HL-60 (cell line): ENCODE data around the gene SCN1B.

Experiments
- DNase-seq, 2 experiments: peaks; one replicate each; pipeline ENCODE4 v3.0.0-alpha.2; 2010 to 2020; ENCODE audit warnings: low read depth in 1 of 2, low spot score in 1 of 2
- H3K27ac ChIP-seq: fragments of 250-450 bp; sonication (Bioruptor Pico); replicated peaks from 2 replicates; pipeline ENCODE4 v1.5.1; 2020; ENCODE audit warnings: mild to moderate bottlenecking, moderate library complexity
- H3K27me3 ChIP-seq: fragments of 250-450 bp; sonication (Bioruptor Pico); 2 replicates; pipeline ENCODE4 v1.5.1; 2021; ENCODE audit warnings: mild to moderate bottlenecking, moderate library complexity; ENCODE audit not compliant: insufficient read depth, poor library complexity, severe bottlenecking
- H3K4me3 ChIP-seq: replicated peaks from 2 replicates; pipeline ENCODE4 v1.5.1; 2011; ENCODE audit warnings: mild to moderate bottlenecking, control low read depth, low read length; ENCODE audit not compliant: insufficient read depth
- GABPA ChIP-seq: IDR thresholded peaks from 2 replicates; pipeline ENCODE4 v1.6.1; 2012; ENCODE audit warnings: low read depth
- POLR2AphosphoS5 ChIP-seq: IDR thresholded peaks from 2 replicates; pipeline ENCODE4 v1.6.1; 2012; ENCODE audit warnings: low read depth
- SPI1 ChIP-seq: IDR thresholded peaks from 2 replicates; pipeline ENCODE4 v1.6.1; 2012; ENCODE audit warnings: low read depth, mild to moderate bottlenecking, borderline replicate concordance
- TF ChIP-seq, protein P1 (sequence below): IDR thresholded peaks from one replicate; pipeline ENCODE4 v1.5.1; 2011; ENCODE audit warnings: low read length, control low read depth, inconsistent platforms; ENCODE audit not compliant: insufficient read depth
- TF ChIP-seq, protein P2 (sequence below): IDR thresholded peaks from 2 replicates; pipeline ENCODE4 v1.6.1; 2012; ENCODE audit warnings: low read depth; ENCODE audit not compliant: insufficient replicate concordance

Gene SCN1B

DNA sequence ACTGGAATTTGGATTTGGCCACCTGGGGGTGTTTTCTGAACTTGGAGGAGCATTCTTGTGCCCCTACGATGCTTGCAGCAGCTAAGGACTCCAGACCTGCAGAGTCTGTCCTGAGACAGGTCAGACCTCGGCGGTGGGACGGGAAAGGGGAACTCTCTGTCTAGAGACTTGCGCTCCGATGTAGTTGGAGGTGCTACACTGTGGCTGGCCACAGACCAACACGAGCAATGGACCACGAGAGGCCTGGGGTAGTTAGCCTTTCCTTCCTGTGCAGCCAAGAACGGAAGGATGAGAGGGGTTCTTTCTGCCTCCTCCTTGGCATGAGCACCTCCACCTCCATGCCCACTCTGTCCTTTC lies 36.0 kb upstream of the SCN1B start:
- no peak for DNase-seq
- no peak overlapping the region for H3K4me3 ChIP-seq
- no peak overlapping the region for H3K27ac ChIP-seq
- no peaks in the 10 kb centered on the region for H3K27me3 ChIP-seq
- TF ChIP-seq GABPA (no peak), POLR2AphosphoS5 (no peak), SPI1 (no peak)
- TF ChIP-seq, protein P1, sequence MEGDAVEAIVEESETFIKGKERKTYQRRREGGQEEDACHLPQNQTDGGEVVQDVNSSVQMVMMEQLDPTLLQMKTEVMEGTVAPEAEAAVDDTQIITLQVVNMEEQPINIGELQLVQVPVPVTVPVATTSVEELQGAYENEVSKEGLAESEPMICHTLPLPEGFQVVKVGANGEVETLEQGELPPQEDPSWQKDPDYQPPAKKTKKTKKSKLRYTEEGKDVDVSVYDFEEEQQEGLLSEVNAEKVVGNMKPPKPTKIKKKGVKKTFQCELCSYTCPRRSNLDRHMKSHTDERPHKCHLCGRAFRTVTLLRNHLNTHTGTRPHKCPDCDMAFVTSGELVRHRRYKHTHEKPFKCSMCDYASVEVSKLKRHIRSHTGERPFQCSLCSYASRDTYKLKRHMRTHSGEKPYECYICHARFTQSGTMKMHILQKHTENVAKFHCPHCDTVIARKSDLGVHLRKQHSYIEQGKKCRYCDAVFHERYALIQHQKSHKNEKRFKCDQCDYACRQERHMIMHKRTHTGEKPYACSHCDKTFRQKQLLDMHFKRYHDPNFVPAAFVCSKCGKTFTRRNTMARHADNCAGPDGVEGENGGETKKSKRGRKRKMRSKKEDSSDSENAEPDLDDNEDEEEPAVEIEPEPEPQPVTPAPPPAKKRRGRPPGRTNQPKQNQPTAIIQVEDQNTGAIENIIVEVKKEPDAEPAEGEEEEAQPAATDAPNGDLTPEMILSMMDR, result no peak
- TF ChIP-seq, protein P2, sequence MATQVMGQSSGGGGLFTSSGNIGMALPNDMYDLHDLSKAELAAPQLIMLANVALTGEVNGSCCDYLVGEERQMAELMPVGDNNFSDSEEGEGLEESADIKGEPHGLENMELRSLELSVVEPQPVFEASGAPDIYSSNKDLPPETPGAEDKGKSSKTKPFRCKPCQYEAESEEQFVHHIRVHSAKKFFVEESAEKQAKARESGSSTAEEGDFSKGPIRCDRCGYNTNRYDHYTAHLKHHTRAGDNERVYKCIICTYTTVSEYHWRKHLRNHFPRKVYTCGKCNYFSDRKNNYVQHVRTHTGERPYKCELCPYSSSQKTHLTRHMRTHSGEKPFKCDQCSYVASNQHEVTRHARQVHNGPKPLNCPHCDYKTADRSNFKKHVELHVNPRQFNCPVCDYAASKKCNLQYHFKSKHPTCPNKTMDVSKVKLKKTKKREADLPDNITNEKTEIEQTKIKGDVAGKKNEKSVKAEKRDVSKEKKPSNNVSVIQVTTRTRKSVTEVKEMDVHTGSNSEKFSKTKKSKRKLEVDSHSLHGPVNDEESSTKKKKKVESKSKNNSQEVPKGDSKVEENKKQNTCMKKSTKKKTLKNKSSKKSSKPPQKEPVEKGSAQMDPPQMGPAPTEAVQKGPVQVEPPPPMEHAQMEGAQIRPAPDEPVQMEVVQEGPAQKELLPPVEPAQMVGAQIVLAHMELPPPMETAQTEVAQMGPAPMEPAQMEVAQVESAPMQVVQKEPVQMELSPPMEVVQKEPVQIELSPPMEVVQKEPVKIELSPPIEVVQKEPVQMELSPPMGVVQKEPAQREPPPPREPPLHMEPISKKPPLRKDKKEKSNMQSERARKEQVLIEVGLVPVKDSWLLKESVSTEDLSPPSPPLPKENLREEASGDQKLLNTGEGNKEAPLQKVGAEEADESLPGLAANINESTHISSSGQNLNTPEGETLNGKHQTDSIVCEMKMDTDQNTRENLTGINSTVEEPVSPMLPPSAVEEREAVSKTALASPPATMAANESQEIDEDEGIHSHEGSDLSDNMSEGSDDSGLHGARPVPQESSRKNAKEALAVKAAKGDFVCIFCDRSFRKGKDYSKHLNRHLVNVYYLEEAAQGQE, result no peak

DNA sequence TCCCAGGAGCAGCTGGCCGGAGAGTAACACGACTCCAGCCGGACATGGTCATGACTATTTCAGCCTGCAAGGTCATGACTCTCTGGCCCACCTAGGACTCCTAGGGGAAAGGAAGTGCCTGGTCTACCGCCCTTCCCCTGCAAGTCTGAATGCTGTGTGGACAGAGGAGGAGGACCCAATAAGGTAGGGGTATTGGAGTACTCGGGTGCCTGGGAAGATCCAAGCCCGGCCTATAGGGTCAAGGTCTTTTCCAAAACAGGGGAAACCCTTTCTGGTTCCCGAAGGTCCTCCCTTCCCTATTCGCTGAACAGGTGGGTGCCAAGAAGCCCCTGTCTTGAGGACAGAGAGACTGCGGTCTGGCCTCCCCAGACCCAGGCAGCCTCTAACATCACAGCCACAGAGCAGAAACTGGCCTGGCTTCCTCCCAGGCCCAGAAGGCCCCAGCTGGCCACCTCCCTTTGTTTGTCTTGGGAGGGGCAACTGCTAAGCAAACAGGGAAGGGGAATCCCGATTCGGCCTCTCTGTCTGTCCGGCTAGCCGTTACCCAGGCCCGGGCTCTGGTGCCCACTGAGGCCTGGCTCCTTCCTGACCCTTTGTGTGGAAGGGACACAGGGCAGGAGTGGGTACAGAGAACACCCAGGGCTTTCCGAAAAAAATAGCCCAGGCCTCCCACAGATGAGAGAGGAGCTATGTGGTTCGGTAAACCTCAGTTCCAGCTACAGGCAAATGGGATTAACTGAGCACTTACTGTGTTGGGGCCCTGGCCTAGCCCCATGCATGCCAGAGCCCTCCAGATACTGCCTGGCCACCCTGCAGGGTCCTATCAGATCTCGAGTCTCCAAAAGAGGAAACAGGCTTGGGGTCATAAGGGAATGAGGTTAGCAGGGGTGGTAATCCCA lies 35.4 kb upstream of the SCN1B start:
- TF ChIP-seq, protein P2, result no peak
- TF ChIP-seq, protein P1, result no peak
- TF ChIP-seq GABPA (no peak), SPI1 (no peak), POLR2AphosphoS5 (no peak)
- Histone ChIP-seq H3K27me3 (no peaks in the 10 kb centered on the region), H3K27ac (no peak overlapping the region), H3K4me3 (no peak overlapping the region)
- no peak for DNase-seq

DNA sequence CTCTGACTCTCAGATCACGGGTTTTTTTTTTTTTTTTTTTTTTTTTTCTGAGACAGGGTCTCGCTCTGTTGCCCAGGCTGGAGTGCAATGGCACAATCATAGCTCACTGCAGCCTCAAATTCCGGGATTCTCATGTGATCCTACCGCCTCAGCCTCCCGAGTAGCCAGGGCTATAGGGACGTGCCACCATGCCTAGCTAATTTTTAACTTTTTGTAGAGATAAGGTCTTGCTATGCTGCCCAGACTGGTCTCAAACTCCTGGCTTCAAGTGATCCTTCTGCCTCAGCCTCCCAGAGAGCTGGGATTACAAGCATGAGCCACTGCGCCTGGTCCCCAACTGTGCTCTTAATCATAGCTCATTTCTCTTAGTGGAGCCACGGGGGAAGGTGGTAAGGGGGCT lies 34.7 kb upstream of the SCN1B start:
- H3K4me3 ChIP-seq, result no peak overlapping the region
- TF ChIP-seq, protein P2, result no peak
- TF ChIP-seq POLR2AphosphoS5, result no peak
- TF ChIP-seq, protein P1, result no peak
- TF ChIP-seq GABPA, result no peak
- no peak for TF ChIP-seq SPI1
- no peak overlapping the region for H3K27ac ChIP-seq
- H3K27me3 ChIP-seq, result no peaks in the 10 kb centered on the region
- DNase-seq, result no peak
